ENCODE measurements around the gene PAQR9.
"Not testable (repeated sequence)": the region's sequence is repeated elsewhere in the genome, so short reads cannot be mapped to it uniquely, and the experiment has no call there.

PAQR9 gene, protein sequence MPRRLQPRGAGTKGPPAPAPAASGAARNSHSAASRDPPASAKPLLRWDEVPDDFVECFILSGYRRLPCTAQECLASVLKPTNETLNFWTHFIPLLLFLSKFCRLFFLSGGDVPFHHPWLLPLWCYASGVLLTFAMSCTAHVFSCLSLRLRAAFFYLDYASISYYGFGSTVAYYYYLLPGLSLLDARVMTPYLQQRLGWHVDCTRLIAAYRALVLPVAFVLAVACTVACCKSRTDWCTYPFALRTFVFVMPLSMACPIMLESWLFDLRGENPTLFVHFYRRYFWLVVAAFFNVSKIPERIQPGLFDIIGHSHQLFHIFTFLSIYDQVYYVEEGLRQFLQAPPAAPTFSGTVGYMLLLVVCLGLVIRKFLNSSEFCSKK

DNA sequence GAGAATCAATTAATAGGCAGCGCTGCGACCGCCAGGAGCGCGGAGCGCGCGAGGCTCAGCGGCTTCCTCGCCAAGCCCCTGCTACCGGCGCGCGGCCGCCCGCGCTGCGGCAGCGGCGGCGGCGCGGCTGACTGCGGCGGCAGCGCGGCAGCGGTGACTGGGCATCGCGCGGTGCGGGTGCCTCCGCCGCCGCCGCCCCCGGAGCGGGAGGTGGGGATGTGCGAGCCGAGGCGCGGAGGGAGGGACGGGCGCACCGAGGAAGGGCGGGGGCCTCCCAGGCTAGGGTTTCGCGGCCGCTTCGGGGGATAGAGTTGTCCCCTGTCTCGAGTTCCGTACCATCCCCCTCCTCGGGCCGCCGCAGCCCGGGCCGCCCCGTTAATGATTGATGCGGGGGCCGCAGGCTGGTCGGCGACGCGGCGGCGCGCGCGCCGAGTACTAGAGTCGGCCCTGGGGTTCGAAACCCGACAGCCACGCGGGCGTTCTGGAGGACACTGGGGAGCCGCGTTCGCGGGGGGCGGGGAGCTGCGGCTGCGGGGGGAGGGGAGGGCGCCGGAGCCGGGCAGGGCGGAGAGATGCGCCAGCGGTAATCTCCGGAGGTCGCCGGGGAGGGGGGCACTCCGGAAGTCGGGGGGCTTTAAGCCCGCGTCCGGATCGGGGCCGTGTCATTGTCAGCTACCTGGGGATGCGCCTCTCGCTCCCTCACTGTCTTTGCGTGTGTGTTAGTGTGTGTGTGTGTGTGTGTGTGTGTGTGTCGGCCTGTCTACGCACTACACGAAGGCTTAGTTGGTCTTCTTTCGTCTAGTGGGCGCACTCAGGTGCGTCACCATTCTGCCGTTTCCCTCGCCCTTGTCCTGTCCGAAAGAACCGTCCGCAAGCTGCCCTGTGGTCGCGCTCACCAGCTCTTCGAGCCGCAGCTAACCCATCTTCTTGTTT, at the start of gene PAQR9:
Gene PAQR9, minus strand, starts transcription at position 159 of the 933 bp plus-strand sequence. CDS start 338 bp downstream, outside the sequence.
- DNase-seq, result no peak

DNA sequence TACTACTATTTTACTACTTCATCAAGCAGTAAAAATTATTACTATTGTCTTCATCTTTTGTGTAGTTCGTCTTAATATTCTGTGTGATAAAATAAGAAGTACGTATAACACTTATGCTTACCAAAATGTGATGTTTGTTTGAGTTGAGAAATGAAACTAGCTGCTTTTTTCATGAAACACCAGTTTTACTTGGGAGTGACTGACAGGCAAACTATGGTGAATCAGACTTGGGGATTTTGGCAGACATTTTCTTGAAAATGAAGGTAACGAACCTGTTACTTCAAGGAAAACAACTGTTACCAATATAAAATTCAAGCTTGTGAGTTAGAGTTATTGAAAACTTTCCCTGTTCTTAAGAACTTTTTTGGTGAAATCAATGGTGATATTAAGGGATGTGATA, 48.2 kb upstream of the PAQR9 start:
- DNase-seq, result no peak

DNA sequence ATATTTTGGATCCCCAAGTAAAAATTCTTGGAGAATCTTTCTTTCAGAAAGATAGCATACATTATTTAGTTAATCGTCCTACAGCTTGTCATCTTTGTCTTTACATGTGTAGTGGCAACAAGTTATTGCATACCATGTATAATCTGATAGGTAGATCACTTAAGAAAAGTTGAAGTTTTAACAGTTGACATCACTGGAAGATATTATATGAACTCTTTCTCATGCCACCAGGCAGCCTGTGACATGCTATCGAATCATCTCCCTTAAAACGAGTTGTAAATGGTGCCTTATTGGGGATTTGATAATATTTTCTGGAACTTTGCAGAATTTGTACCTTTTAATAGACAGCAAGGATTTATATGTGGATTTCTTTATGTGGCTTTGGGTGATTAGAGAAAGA, 46.5 kb upstream of the PAQR9 start:
- DNase-seq, result no peak

DNA sequence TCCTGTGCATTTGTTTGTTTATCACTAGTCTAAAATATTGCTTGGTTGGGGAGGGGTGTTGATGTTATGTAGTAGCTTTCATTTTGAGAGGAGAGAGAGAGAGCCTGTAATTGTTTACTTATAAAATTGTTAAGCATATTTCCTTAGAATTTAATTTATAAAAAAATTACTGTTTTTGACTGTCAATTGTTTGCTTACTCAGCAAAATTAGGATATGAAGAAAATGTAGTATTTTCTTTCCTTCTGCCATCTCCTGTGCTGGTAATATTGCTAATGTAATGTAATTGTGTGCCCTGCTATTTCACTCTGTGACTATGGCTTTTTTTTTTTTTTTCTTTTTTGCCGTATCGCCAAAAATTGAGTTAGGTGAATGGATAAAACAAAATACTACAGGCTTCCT, 41.3 kb upstream of the PAQR9 start:
- no peak for DNase-seq

DNA sequence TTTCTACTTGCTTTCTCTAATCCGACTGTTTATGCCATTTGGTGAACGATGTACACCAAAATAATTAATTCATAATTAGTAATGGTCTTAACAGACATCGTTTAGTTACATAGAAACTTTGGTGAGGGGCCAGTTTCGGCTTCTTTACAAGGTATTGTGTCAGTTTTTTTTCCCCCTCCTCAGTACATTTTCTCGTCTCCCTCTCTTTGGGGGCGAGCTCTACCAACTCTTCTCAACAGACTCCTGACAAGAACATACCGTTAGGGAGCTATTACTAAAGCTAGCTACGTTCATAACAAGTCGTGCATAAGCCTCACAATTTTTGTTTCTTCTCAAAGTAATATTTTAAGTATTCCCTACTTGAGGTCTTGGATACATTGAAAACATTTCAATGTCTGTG, 39.3 kb upstream of the PAQR9 start:
- no peak for DNase-seq

DNA sequence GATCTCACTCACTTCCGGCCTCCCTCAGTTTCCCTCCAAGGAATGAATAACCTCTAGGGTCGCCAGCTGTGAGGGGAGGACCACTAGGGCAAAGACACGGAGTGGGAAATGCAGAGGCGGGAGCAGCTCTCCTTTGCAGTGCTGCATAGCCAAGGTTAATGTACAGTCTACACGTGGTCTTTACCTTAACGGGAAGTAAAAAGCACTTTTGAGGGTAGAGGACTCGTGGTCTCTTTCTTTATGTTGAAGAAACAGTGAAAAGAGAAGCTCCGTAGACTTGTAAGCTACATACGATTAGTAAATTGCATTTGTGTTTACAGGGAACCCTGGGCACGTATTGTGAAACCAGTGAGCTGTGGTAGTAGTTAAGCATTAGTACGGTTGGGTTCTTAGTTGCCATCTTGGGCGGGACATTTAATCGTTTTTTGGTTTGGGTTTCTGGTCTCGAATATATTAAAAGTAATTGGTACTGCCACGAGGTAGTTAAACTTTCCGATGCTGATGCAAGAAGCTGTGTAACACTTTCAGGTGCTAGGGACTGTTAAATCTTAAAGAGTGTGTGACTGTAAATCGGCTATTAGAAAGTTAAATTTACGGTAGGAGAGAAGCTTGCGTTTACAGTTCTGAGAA, 38.7 kb upstream of the PAQR9 start:
- DNase-seq, result no peak

DNA sequence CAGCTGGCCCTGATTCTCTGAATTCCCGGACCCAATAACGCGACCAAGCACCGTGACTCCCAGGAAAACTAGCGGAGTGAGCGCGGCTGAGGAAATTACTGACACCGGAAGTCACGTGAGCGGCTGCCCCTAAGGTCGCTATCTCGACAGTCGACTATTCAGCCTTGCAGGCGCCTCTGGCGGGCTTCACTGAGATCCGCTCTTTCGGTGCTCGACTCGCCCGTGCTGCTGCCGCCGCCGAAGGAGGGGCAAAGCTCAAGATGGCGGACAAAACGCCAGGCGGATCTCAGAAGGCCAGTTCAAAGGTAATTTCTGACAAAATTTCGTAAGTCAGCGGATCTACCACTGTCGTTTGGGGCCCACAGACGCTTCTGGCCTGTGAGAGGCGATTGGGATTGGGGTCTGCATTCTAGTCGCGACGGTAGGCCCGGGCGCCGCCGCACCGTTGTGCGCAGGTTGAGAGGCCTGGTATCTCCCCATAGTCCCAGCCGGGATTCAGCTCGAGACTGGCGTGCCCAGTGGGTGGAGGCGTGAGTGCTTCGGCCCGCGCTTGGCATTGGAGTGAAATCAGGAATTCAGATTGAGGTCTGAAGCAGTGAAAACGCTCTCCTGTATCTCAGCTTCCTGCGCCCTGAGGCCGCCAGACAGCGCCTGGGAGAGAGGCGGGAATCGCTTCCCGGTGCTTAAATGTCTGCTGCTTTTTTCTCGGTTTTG, 38.1 kb upstream of the PAQR9 start, which contains the start of gene U2SURP:
Gene U2SURP, plus strand, starts transcription at position 202 of the 714 bp plus-strand sequence. Its CDS starts 59 bp downstream, at position 261.
- peak; percentile 90 for DNase-seq

DNA sequence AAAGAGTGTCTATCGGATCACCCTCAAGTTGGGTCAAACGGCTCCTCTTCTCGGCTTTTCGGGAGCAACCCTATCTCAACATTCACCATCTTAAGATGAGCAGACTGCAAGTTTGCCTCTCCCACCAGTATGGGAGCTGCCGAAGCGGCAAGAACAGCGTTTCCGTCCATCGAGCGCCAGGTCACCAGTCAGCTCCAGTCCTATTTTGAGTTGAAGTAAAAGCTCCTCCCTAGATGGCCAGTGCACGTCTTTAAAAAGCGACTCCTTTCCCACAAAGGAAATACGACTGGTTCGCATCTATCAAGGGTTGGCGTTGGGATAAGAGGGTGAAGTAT, 37.5 kb upstream of the PAQR9 start:
- DNase-seq, result no peak

DNA sequence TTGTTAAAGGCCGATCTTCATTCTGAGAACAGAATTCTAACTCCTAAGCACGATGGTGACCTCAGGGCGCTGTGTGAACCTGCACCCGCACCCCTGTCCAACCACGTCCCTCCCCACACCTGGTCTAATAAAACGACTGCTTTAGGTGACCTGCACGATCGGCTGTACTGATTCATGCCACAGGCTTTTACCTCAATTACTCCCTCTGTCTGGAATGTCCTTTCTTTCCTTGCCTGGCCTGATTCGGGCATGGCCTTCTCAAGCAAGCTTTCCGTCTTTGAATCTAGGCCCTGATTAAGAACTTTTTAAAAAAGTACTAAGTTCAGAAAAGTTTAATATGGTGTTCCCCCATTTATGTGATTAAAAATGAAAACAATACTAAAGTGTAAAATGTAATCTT, 37.1 kb upstream of the PAQR9 start:
- DNase-seq, result no peak

DNA sequence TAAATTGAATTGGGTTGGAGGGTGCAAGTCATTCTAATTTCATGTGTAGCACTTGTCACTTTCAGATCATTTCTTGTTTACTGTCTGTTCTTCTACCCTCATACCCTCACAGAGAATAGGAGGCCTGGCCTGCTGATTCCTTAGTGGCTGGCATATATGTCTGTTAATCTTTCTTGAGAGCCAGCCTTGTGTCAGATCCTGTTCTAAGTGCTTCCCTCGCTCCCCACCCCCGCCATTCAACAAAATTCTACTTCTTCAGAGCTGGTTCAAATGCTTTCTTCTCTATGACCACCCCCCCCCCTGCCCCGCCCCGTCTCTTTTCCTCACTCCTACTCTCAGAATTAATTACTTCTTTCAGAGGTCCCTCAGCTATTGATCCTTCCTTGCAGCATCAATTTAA, 36.4 kb upstream of the PAQR9 start:
- no peak for DNase-seq

DNA sequence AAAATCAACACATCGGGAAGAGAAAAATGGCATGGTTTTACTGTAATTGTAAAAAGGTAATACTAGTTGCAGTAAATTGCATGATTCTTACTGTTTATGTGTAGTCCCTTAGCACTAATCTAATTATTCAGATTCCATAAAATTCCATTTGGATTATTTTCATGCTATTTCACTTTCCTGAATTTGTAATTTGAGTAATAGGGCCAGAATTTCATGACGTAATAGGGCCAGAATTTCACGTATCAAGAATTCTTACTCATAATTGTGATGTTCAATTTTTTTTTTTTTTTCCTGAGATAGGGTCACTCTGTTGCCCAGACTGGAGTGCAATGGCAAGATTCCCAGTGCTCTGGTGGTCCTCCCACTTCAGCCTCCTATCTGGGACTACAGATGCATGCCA, 35.0 kb upstream of the PAQR9 start:
- no peak for DNase-seq

DNA sequence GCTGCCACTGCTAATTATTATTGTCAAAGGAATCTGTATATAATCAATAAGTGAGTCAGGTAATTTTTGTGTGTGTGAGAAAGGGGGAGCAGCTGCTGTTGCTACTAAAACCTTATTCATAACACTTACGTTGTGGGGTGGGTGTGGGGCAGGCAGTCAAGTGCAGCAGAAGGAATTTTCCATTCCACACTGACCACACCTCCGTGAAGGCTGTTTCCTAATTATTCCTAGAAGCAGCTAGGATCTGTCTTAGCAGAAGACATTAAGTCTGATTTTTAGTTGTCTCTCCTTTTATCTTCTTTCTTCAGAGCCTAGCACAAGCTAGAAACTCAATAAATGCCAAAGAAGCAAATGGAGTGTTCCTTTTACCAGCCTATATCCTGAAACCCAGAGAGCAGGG, 33.9 kb upstream of the PAQR9 start:
- DNase-seq, result no peak

DNA sequence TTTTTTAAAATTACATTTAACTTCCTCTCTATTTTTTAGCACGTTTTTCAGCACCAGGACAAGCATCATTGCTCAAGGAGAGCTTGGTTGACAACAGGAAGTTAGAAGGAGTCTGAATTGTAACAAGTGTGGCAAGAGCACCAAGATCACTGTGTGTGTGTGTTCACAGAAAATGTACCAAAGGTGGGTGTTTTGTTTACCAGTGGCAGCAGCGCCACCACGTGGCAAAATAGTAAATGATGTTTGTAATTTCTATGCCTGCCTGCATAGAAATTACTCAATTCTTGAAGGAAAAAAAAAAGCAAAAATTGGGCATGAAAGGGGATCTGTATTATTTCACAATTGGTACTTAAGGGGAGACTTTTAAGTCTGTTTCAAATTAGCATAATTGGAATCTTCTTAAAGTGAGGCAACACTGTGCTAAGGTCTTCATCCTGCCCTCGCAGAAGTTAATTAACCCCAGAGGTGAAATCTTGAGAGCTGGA, 30.5 kb upstream of the PAQR9 start:
- DNase-seq, result peak; percentile 50

DNA sequence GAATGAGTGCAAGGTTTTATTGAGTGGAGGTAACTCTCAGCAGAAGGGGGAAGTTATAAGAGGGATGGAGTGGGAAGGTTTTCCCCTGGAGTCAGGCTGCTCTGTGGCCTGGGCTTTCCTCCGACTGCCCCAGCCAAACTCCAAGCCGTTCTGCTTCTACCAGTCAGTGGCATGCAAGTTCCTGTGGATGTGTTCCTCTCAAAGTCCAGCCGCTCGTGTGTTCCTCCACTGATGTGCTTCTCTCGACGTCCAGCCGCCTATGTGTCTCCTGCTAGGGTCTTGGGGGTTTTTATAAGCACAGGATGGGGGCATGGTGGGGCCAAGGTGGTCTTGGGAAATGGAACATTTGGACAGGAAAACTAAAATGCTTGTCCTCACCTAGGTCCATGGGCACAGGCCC, 28.8 kb upstream of the PAQR9 start:
- no peak for DNase-seq

DNA sequence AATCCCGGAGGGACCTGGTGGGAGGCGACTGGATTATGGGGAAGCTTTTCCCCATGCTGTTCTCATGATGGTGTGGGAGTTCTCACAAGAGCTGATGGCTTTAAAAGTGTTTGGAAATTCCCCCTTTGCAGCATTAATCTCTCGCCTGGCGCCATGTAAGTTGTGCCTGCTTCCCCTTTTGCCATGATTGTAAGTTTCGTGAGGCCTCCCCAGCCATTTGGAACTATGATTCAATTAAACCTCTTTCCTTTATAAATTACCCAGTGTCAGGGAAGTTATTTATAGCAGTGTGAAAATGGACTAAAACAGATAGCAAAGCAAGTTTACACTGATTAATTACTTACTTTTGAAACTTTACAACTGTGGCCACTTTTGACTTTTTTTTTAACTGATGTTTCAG, 27.2 kb upstream of the PAQR9 start:
- no peak for DNase-seq

DNA sequence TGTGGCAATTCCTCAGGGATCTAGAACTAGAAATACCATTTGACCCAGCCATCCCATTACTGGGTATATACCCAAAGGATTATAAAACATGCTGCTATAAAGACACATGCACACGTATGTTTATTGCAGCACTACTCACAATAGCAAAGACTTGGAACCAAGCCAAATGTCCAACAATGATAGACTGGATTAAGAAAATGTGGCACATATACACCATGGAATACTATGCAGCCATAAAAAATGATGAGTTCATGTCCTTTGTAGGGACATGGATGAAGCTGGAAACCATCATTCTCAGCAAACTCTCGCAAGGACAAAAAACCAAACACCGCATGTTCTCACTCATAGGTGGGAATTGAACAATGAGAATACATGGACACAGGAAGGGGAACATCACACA, 25.4 kb upstream of the PAQR9 start:
- not testable (repeated sequence) for DNase-seq

DNA sequence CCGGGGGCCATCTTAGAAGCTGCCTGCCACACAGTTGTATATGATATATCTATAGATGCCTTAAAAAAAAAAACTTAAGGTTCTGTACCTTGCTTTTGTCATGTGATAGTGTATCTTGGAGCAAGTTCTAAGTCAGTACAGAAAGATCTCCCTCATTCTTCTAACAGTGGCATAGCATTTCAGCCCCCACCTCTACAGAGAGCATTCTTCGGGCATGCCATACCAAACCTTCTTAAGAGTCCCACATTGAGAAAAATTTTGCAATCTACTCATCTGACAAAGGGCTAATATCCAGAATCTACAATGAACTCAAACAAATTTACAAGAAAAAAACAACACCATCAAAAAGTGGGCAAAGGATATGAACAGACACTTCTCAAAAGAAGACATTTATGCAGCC, 24.7 kb upstream of the PAQR9 start:
- not testable (repeated sequence) for DNase-seq

DNA sequence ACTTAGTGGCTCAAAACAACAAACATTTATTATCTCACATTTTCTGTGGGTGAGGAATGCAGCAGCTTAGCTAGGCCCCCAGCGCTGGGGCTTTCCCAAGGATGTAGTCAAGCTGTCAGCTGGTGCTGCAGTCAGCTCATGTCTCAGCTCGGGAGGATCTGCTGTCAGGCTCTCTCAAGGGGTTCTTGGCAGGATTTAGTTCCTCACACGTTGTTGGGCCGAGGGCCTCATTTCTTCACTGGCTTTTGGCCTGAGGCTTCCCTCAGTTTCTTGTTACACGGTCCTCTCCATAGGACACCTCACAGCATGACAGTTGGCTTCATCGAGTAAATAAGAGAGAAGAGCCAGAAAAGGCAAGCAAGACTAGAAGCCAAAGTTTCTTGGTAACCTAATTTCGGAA, 24.2 kb upstream of the PAQR9 start:
- no peak for DNase-seq

DNA sequence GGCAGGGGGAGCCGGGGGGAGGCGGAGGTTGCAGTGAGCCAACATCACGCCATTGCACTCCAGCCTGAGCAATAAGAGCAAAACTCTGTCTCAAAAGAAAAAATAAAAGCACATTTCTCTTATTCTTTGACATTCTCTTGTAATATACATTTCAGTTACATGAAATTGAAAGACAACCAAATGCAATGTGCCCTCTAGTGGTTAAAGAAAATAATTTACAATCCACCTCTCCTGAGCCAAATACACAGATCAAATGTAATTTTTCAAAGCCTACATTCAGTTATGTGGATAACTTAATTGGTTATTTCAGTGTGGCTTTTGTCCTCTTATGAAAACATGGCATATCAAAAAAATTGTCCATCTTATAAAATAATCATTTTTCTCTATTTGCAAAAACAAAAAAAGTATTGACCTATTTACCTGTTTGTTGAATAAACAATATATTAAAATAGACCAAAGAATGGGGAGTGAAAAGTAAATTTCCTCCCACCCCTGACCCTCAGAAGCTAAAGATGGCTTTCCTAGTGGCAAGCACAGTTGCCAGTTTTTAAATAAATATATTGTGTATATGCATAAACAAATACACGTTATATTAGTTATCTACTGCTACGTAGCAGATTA, 23.7 kb upstream of the PAQR9 start:
- no peak for DNase-seq

DNA sequence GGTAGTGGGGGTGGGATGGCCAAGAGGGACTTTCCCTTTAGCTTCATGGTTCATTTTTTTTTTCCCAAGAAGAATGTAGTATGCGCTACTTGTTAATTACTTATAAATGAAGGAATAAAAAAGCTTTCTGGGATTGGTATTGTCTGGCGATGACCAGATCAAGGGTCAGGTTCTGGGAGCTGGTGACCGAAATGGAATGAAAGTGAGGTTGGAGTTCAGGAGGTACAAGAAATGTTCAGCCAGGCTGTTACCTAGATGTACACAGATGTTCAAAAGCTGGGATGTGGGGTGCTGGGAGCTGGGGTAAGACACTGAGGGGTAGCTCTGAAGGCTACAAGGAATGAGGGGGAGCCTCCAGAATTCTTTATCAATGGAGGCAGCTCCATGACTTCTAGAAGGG, 20.8 kb upstream of the PAQR9 start:
- no peak for DNase-seq

DNA sequence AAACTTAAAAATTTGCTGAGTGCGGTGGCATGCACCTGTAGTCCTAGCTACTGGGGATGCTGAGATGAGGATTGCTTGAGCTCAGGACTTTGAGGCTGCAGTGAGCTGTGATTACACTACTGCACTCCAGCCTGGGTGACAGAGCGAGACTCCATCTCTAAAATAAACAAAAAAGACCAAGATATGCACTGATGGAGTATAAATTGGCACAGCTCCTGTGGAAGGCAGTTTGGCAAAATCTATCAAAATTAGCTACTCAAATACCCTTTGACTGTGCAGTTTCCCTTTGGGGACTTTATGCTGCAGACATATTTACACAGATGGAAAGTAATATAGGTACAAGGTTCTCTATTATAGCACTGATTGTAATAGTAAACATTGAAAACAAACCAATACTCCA, 19.8 kb upstream of the PAQR9 start:
- no peak for DNase-seq

DNA sequence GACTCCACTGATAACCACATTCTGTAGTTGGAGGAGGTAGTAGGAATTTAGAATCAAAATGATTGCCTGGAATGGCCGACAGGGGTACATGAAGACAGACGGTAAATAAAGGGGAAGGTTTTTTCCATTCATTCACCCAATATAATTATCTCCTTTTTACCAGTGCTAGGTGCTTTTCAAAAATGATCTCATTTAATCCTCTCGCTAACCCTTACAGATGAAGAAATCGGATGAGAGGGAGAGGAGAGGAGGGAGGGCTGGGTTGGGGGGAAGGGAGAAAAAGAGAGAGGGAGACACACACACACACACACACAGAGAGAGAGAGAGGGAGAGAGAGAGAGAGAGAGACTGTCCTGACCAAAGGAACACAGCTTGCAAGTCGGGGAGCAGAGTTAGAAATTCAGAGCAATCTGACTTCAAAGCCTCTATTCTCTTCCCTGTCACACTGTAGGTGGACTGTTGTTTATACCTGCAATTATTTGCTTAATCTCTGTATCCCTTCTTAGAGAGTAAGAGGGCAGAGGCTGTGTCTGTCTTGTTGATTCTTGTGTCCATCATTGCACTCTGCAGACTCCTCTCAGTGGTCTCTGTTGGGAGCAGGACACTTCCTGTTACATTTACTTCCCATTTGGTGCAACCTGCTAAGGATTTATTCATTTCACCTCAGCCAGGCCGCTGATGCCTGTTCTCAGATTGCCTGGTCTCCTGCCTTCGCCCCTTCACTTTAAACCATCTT, 18.7 kb upstream of the PAQR9 start:
- DNase-seq, result no peak

Data from activated gamma-delta T cell treated with Interleukin-2 at 50 U/mL for 16 hours (primary cell).